Left kidney (tissue), 2 donors: ENCODE results near the gene DGKD. TPM values are rescaled to one million over a fixed set of nuclear protein-coding genes. Genes with fewer than 3 reads are reported as not detected.

Experiments
- DNase-seq: peaks from one replicate; pipeline ENCODE4 v3.0.0-alpha.2; 2013
- polyA plus RNA-seq: library from polyadenylated mRNA; unstranded; fragments of 120-200 nt; gene quantifications from one replicate; pipeline ENCODE4 v1.2.1, GENCODE V29; 2013; ENCODE audit not compliant: insufficient read length

DGKD gene
- polyA plus RNA-seq, 1 donor: 32.8 TPM

DNA sequence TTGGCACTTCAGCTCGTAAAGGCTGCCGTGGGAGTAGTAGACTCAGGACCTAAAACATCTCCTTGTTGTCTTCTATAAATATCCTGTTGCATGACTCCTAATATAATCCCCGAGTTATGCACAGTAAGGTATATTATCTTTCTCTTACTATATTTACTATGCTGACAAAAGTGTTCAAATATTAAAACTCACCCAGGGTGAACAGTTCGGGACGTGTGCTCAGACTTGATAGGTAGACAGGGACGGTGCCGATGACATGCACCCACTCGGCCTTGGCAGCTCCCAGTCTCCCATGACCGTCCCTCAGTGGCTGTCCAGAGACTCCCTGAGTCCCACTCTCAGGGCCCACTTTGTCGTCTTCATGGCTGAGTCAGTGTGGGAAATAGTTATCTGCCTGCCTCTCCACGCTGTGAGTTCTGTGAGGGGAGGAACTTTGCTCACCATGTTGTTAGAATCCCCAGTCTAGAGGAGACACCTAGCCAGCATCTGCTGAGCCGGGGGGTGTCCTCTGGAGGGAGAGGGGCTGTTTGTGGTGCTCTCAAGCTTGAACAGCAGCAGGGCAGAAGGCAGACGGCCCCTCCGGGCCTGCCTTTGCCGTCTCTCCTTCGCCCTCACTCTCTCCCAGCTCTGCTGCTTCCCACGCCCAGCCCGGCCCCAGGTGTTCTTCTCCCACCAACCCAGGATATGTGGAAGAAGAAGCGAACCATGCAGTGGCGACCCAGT is 75.0 kb downstream of the DGKD start:
- no peak for DNase-seq

DNA sequence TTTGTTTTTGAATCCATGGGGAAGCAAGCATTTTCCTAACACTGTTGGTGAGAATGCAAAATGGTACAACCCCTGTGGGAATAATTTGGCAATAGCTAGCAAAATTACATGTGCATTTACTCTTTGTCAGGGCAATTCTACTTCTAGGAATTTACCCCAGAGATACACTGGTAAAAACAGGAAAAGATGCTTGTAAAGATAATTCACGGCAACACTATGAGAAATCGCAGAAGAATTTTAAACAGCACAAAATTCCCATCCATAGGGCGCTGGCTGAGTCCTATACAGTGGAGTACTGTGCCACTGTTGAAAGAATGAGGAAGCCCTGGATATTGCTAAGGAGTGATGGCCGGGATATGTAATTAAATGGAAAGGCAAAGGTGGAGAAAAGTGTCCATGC is 75.8 kb downstream of the DGKD start:
- no peak for DNase-seq

DNA sequence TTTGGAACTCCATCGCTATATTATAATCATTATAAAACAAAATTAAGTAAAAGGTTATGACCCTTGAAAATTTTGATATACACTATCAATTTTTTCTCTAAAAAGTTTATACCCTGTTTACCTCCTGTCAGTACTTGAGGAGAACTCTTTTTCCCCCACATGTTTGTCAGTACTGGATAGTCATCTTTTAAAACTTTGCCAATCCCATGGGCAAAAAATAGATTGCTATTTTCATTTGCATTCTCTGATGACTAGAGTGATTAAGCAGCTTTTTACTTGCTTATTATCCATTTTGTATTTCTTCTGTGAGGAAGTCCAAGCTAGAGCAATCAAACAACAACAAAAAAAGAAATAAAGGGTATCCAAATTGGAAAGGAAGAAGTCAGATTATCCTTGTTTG is 76.4 kb downstream of the DGKD start:
- no peak for DNase-seq

DNA sequence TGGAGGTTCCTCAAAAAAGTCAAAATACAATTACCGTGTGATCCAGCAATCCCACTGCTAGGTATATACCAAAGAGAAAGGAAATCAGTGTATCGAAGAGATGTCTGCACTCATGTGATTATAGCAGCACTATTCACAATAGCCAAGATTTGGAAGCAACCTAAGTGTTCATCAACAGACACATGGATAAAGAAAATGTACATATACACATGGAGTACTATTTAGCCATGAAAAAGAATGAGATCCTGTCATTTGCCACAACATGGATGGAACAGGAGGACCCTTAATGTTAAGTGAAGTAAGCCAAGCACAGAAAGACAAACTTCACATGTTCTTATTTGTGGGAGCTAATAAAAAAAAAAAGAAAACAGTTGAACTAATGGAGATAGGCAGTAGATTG is 78.7 kb downstream of the DGKD start:
- no peak for DNase-seq

DNA sequence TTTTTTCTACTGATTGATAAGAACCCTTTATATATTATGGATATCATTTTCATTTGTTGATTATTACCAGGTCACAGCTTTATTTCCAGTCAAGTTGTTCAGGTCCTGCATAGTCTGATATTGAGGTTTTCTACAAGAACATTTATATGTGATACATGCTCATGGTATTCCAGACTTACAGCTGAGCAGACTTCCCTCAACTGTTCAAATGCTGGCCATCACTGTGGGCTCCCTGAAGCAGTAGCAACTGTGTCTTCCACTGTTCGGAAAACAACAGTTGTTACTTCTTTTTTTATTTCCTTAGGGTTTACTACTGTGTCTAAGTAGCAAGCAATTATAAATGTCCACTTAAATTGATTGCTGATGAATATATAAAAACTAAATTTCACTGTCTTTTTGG is 79.5 kb downstream of the DGKD start:
- no peak for DNase-seq

DNA sequence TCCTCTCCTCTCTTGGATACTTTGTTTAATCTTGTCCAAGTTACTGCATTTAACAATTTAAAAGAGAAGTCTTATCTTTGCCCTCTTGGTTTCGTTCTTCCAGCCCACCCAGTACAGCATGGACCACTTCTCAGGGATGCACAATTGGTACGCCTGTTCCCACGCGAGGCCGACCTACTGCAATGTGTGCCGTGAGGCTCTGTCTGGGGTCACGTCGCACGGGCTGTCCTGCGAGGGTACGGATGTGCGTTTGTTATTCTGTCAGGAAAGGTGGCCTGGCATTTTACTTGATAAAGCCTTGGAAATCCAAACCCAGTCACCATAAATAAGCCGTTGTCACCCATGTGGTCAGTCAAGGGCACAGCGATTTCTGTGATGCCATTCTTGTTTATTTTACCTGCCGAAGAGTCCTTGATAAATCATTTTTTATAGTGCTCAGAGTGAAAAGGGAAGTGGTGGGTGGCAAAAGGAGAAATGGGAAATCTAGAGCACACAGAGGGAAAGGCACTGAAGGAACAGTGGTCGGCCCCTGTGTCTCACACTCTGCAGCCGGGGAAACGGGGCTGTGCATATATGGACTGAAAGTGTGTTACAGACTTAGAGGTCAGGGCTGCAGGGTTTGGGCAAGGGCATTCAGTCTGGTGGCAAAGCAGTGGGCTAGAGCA is 80.5 kb downstream of the DGKD start:
- DNase-seq: no peak

DNA sequence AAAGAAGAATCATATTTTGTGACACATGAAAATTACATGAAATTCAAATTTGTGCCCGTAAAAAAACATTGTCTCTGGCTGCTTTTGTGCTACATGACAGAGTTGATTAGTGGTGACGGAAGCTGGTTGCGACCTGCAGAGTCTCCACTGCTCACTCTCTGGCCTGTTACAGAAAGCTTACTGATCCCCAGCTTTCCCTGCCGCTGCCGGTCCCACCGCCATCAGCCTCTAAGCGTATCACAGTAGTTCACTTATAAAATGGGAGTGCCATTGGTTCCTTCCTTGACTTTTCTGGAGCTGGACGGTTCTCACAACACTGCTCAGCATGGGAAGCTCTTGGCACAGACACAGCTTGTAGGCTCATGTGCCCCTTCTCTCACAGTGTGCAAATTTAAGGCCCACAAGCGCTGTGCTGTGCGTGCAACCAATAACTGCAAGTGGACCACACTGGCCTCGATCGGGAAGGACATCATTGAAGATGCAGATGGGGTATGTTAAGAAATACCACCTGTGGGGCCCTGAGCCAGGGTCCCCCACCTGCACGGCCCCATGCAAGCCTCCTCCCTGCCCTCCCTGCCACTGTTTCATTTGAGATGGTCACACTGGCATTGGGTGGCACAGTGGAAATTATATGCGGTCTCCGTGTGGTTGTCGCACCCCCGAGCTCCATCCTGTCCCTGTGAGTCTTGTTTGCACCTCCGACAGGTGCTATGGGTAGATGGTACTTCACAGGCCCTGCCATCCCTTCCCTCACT is 81.3 kb downstream of the DGKD start:
- no peak for DNase-seq

DNA sequence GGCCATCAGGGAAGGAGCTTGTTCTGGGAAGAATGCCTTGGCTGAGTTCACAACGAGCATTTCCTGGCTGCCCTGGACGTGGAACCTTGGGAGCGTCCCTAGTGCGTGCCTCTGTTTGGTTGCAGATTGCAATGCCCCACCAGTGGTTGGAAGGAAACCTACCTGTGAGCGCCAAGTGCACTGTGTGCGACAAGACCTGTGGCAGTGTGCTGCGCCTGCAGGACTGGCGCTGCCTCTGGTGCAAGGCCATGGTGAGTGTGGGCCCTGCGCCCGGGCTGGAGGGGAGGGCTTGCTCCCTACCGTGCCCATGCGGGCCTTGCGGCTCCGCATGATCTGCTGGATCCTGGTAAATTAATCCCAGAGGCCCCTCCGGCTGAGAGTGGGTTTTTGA is 81.9 kb downstream of the DGKD start:
- no peak for DNase-seq

DNA sequence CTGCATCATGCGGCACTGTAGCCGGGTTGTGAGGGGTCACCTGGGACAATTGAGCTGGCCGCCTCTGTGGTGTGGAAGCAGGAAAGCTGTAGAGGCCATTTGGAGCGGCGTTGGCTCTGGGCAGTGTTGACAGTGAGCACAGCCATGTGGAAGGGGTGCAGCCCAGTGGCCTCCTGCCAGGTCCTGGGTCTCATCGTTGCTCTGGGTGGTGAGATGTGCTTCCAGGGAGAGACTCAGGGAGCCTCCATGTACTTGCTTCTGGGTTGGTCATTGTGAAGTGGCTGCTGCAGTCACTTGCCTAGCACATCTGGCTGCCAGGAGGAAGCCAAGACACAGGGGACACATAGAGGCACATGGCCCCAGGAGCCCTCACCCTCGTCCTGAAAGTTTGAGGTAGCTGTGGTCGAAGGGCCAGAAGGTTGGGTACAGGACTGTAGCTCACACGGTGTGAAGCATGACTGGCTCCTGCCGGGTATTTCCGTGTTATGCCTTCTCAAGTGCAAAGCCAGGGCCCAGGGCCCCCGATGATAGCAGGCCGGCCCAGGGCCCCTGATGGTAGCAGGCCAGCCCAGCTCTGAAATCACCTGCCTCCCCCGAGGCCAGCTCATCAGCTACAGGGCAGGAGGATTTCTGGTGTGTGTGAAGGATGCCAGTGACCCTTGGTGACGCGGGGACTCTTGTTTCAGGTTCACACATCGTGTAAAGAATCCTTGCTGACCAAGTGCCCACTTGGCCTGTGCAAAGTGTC is 82.6 kb downstream of the DGKD start:
- DNase-seq: no peak

DNA sequence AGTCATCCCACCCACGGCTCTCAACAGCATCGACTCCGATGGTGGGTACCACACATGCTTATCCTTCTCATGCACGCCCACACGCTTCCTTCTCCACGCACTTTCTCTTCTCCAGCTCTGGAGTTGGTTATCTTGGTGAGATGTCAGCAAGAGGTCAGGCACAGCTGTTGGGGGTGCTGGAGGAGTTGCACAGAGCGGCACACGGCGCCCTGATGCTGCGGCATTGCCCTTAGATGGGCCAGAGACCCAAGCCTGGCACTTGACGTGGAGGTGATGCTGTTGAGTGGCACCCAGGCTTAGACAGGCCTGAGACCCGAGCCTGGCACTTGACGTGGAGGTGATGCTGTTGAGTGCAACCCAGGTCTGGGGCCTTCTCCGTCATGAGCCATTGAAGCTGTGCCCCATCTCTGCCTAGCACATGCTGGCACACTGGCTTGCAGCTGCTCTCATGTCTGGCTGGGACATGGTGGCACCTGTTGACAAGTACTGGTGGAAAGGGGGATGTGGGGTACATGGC is 83.2 kb downstream of the DGKD start:
- no peak for DNase-seq

DNA sequence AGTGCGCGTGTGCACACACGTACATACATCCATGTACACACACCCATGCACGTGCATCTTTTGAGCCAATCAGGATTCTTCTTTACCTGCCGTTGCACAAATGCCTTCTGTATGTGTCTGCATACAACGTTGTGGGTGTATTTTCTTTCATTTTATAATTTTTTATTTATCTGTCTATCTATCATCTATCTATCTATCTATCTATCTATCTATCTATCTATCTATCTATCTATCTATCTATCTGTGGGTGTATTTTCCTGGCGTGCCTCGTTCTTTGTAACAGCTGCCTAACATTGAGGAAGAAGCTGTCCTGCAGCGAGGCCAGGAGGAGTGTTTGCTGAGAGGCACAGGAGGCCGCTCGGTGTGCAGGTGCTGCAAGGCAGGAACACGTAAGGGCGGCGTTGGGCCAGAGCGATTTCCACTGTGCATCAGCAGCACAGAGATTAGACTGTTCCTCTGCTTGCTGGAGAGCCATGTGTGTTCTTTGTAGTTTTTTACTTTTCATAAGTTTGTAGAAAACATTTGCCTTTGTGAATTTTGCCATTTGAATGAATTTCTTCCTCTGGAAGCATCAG is 84.4 kb downstream of the DGKD start:
- no peak for DNase-seq

DNA sequence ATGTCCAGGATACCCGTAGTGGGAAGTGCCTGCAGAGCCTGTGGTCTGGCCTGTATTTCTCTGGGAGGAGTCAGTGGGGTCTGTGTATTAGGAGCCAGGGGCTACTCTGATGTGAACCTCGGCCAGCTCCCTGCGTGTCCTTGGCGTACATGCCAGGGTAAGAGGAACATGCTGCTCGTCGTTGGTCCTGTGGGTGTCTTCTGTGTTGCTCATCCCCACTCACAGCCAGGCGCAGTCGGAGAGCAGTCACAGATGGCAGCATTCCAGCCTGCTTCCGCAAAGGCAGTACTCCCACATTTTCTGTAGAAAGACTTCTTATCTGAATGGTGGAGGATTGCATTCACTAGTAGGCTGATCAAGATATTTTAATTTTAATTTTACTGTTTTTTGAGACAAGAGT is 84.9 kb downstream of the DGKD start:
- no peak for DNase-seq

DNA sequence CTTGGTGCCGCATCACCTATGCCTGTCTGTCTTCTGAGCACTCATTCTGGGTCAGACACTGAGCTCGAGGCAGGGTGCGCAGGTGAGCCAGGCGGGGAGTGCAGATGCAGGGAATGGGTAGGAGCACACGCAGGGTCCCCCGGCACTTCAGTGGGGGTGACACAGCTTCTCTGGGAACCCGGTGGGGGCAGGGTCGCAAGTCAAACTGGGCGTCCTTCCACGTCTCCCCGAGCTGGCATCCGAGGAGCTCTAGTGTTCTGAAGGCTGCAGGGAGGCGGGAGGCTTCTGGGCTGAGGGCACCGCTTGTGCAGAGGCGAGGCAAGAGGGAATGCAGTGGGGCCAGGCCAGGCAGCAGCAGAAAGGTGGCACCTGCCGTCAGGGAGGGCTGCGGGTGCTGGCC is 86.0 kb downstream of the DGKD start:
- DNase-seq: no peak

DNA sequence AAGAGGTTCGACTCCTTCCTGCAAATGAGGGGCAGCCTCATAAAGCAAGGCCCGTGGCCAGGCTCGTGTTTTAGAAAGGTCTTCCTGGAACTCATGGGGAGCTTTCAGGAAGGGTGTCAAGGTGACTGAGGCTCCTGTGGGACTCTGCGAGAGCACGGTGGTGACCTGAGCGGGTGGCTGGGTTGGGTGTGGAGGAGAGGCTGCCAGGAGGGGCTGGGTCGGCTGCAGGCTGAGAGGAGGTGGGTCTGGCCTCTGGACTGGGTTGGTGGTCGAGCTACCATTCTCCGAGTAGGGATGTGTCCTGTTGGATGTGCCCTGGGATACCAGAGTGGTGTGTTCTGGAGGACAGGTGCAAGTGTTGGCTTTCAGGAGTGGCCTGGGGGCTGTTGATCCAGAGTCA is 86.4 kb downstream of the DGKD start:
- no peak for DNase-seq

DNA sequence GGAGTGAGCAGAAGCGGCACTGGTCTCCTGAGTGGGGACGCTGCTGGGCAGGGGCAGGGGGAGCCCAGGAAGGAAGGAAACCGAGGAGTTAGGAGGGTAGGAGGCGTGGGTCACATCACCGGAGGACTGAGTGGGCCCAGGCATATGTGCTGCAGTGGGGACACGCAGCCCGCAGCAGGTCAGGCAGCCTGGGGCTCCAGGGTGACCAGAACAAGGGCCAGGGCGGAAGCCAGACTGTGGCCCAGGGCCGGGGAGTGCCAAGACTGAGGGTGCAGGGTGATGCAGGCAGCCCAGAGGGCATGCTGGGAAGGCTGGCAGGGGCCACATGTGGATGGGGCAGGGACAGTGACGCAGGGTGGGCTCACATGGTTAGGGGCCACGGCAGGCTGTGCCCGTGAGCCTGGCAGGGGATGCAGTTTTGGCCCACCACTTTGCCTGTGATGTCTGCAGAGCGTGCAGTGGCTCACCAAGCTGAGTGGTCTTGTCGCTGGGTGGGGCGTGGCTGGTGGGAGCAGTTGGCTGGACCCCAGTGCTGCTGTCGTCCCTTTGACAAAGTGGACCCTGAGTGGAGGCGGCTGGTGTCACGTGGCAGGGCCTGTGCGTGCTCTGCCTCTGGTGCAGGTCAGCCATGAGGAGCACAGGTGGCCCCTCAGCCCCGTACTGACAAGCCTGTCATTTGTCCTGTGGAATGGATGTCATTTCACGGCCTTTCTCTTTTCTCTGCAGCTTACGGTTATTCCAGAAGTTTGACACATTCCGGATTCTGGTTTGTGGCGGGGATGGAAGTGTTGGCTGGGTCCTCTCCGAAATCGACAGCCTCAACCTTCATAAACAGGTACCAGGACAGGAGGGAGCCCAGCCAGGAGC is 87.1 kb downstream of the DGKD start:
- DNase-seq: no peak

DNA sequence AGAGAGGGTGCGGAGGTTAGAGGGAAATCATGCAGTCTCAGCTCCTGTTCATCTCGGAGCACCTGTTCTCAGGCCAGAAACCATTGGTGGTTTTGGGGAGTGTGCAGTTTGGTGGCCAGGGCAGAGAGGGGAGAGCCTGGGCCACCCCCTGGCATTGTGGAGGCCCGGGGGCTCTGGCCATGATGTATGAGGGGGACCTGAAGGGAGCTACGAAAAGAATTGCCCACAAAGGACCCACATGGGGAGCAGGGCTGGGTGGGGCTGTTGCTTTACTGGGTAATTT is 87.7 kb downstream of the DGKD start:
- DNase-seq: no peak

DNA sequence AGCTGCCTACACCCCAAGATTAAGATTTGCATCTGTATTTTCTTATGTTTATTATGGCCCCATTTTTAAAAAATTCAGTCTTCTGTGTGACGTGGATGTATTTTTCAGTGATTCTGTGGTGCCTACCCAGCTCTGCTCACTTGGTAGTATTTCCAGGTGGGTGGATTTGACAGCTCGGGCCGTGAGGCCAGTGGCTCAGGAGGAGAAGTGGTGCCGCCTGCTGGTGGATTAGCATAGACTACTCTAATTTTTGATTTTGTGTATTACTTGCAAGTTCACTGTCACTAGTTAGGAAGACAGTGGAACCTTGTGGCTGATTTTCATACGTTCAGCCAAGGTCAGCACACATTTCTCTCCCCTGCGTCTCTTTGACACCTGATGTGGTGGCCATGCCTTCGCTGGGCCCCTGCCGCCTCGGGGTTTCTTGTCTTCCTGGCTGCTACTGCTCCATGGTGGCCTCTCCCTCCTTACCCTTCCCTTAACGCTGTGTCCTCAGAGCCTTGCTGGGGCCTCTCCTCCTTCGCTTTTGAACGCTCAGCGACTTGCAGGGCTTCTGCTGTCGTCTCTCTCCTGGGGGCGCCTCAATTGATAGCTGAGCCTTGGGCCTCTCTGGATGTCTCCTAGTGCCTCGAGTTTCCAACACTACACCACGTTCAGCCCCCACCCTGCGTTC is 89.4 kb downstream of the DGKD start:
- peak; percentile 68 for DNase-seq

DNA sequence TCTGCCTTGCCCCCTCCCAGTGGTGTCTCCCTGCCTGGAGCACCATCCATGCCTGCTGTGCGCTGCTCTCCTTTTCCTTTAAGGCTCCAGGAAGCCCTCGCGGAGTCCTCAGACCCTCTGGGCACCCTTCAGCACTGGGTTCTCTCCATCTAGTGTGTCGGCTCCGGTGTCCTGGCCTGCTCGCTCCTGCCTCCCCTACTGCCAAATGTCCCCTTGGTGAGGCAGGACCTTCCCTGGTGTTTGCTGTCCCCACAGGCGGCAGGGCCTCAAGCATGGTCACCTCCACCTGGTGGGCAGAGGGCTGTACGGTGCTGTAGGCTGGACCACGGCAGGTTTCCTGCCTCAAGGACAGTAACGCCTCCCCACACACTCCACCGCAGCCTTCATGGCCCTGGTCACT is 90.2 kb downstream of the DGKD start:
- no peak for DNase-seq

DNA sequence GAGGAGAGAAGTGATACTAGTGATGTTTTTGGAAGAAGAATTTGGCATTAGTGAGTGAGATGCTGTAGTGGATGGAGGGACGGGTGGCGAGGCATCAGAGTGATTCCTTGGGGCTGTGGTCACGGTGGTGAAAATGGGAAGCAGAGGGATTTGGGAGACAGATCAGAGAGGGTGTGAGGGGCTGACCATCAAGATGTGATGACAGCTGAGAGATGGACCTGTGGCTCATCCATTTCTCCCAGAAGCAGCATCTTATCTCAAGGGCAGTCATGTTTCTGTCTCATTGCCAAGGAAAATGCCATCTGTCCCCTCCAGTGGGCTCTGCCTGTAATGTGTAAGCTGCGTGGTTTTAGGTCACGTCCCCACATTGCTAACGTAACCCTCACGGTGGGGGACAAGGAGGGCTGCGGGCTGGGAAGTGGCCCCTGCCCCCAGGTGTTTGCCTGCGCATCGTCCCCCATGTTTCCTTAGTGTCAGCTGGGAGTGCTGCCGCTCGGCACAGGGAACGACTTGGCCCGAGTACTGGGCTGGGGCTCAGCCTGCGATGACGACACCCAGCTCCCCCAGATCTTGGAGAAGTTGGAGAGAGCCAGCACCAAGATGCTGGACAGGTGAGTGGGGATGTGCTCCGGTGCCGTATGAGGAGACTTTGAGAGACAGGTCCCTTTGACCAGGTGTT is 91.0 kb downstream of the DGKD start:
- DNase-seq: no peak

DNA sequence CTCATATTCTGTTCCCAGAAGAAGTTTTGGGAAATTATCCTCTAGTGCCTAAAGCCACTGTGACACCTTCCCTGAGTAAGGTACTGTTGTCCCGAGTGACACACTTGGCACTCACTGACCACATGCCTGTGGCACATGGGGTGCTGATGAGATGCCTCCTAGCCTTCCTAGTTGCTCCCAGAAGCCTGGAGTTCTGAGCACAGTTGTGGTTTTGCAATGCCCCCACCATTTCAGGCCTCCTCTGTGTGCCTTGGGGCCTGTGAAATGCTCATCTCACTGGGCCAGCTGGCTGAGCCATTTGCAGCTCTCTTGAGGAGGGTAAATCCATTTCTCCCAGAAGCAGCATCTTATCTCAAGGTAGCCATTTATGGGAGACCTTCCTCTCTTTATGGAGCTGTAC is 91.8 kb downstream of the DGKD start:
- no peak for DNase-seq
